ENCODE data around the gene NCK2. TPM values are rescaled to one million over a fixed set of nuclear protein-coding genes. Genes with fewer than 3 reads are reported as not detected.

The NCK2 gene
- total RNA-seq, 2 donors from 2014 or later: 36.6 to 42.8 TPM

DNA sequence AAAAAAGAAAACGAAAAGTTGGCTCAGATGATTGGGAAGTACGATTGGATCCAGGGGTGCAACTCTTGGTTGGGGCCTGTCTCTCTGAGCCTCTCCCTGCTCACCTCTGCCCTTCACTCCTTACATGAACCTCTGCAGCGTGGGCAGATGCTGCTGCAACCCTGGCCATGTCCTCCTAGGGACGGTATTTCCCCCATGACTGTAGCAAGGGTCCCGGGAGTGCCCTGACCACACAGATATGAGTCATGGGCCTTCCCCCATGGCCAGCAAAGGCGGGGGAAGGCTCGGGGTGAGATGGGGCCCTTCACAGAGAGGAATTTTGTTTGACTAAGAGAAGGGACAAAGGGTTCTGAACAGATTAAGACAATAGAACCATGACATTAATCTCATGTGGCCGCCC, 129.0 kb downstream of the NCK2 start:
- H3K4me3 ChIP-seq: no peak overlapping the region
- peak in 1 of 4 donors; percentile 42 for DNase-seq

DNA sequence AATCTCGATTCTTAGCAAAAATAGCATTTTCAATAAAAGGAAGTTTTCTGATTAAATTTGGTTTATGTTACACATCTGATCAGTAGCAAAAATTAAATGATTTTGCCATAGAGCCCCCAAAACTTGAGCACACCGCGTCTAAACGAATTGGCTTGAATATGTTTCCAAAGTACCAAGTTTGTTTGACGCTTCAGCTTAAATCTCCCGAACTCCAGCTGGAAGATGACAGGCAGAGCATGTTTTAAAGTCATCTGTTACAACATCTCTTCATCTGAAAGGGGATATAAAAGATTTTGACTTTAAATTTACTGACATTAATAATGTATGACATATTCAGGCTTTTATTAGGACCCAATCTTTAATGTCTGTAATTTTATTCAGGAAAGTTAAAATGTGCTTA, 129.8 kb downstream of the NCK2 start:
- no peaks in the 10 kb centered on the region for H3K36me3 ChIP-seq (replicated peaks in 1 of 2; ENCODE audit: insufficient read depth in 1 of 2, low read depth in 2 of 2)
- no peak for TF ChIP-seq CTCF (IDR thresholded peaks at IDR 0.05)
- no peak for TF ChIP-seq POLR2A (IDR thresholded peaks at IDR 0.05)
- H3K27ac ChIP-seq: no peak overlapping the region
- no peak overlapping the region for H3K4me3 ChIP-seq
- ATAC-seq (no peak), DNase-seq (no peak)
- 79 to 85% methylated on average over 6 of the region's 6 CpGs for WGBS, 2 donors
- no peaks in the 10 kb centered on the region for H3K9me3 ChIP-seq
- H3K27me3 ChIP-seq: no peaks in the 10 kb centered on the region
- intact Hi-C loops (cut with DNase I): no loop called here
- H3K4me1 ChIP-seq: peaks cover 32% of the 10 kb centered on the region

More for the DNA sequence above, 129.0 kb downstream of the NCK2 start:
- WGBS, 2 donors: 60 to 65% methylated on average over 8 of the region's 8 CpGs
- intact Hi-C loops (cut with DNase I): no loop called here
- Histone ChIP-seq H3K27ac (peak overlapping the region in 2 of 4 donors; percentile 5 to 32), H3K36me3 (replicated peaks in 1 of 2; ENCODE audit: insufficient read depth in 1 of 2, low read depth in 2 of 2) (no peaks in the 10 kb centered on the region), H3K4me1 (peaks cover 24% of the 10 kb centered on the region), H3K27me3 (no peaks in the 10 kb centered on the region), H3K9me3 (no peaks in the 10 kb centered on the region)
- TF ChIP-seq POLR2A (IDR thresholded peaks at IDR 0.05) (no peak), CTCF (IDR thresholded peaks at IDR 0.05) (no peak)
- peak; percentile 66 for ATAC-seq

GRCh38 chr2:105875241-105875640, 130.5 kb downstream of the NCK2 start:
- ATAC-seq (no peak), DNase-seq (no peak)
- no peak for TF ChIP-seq CTCF (IDR thresholded peaks at IDR 0.05)
- TF ChIP-seq POLR2A (IDR thresholded peaks at IDR 0.05): no peak
- intact Hi-C loops (cut with DNase I): no loop called here
- no peaks in the 10 kb centered on the region for H3K27me3 ChIP-seq
- H3K4me3 ChIP-seq: no peak overlapping the region
- H3K27ac ChIP-seq: peak overlapping the region in 1 of 4 donors; percentile 11
- WGBS, 2 donors: 79 to 93% methylated on average over 3 to 7 of the region's 7 CpGs
- H3K4me1 ChIP-seq: peaks cover 35% of the 10 kb centered on the region
- no peaks in the 10 kb centered on the region for H3K36me3 ChIP-seq (replicated peaks in 1 of 2; ENCODE audit: insufficient read depth in 1 of 2, low read depth in 2 of 2)
- H3K9me3 ChIP-seq: no peaks in the 10 kb centered on the region

- Histone ChIP-seq H3K36me3 (replicated peaks in 1 of 2; ENCODE audit: insufficient read depth in 1 of 2, low read depth in 2 of 2) (no peaks in the 10 kb centered on the region), H3K27ac (no peak overlapping the region), H3K9me3 (no peaks in the 10 kb centered on the region), H3K4me1 (peaks cover 35% of the 10 kb centered on the region), H3K27me3 (no peaks in the 10 kb centered on the region), H3K4me3 (no peak overlapping the region)
- TF ChIP-seq CTCF (IDR thresholded peaks at IDR 0.05) (no peak), POLR2A (IDR thresholded peaks at IDR 0.05) (no peak)
- ATAC-seq: no peak
- WGBS, 2 donors: 95 to 96% methylated on average over 4 of the region's 4 CpGs
- intact Hi-C loops (cut with DNase I): no loop called here
- no peak for DNase-seq
Measured at GRCh38 chr2:105876191-105876590, 131.5 kb downstream of the NCK2 start.

DNA sequence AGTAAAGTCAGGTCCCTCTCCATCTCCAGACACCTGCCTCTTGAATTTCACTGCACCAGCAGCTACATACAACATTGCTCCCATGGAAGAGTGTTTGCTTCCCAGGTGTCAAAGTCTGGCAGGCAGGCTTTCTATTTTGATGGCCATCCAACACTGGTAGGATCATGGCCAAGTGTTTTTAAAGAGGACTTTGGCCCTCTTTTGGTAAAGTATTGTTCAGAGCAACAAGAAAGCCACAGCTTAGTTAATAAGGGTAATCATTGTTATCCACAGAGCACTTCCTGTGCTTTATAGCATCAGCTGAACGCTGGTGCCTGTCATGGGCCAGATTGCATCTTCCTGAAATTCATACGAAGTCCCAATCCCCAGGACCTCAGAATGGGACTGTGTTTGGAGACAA, 133.2 kb downstream of the NCK2 start:
- no peaks in the 10 kb centered on the region for H3K36me3 ChIP-seq (replicated peaks in 1 of 2; ENCODE audit: insufficient read depth in 1 of 2, low read depth in 2 of 2)
- no peaks in the 10 kb centered on the region for H3K9me3 ChIP-seq
- H3K27ac ChIP-seq: peak overlapping the region in 1 of 4 donors; percentile 32
- no peak overlapping the region for H3K4me3 ChIP-seq
- DNase-seq: no peak
- TF ChIP-seq POLR2A (IDR thresholded peaks at IDR 0.05) (no peak), CTCF (IDR thresholded peaks at IDR 0.05) (no peak)
- peak; percentile 38 for ATAC-seq
- WGBS, 2 donors: 31 to 49% methylated on average over 2 of the region's 2 CpGs
- intact Hi-C loops (cut with DNase I): no loop called here
- no peaks in the 10 kb centered on the region for H3K27me3 ChIP-seq
- peaks cover 35% of the 10 kb centered on the region for H3K4me1 ChIP-seq

All from body of pancreas (tissue), 4 donors.